ENCODE data around the gene C4orf50.

Gene C4orf50

GRCh38 chr4:5899881-5900280 is 118.3 kb downstream of the C4orf50 start:
- H3K79me2 ChIP-seq (ENCODE audit: insufficient read depth, low read length), result no peaks in the 10 kb centered on the region
- no peak overlapping the region for H3K4me3 ChIP-seq (ENCODE audit: low read depth, low read length, poor library complexity, severe bottlenecking)
- no peak overlapping the region for H3K9ac ChIP-seq (ENCODE audit: low read length)
- no peaks in the 10 kb centered on the region for H3F3A ChIP-seq (ENCODE audit: insufficient read depth, low read length)
- H3K36me3 ChIP-seq (ENCODE audit: insufficient read depth, low read length), result no peaks in the 10 kb centered on the region
- no peak overlapping the region for H3K4me2 ChIP-seq (ENCODE audit: low read length)
- no peaks in the 10 kb centered on the region for H4K20me1 ChIP-seq (ENCODE audit: insufficient read depth, low read length)
- no peaks in the 10 kb centered on the region for H3K4me1 ChIP-seq (ENCODE audit: insufficient read depth, low read length, severe bottlenecking)
- TF ChIP-seq EZH2 (IDR thresholded peaks at IDR 0.05; ENCODE audit: borderline replicate concordance, low read length), result no peak
- TF ChIP-seq CTCF (IDR thresholded peaks at IDR 0.05; ENCODE audit: low read length), result no peak
- no peaks in the 10 kb centered on the region for H3K27me3 ChIP-seq (ENCODE audit: insufficient read depth, low read length)
- no peaks in the 10 kb centered on the region for H3K9me3 ChIP-seq (ENCODE audit: low read length)
- no peaks in the 10 kb centered on the region for H3K9me2 ChIP-seq (ENCODE audit: low read depth, low read length)
- no peak overlapping the region for H2AFZ ChIP-seq (ENCODE audit: low read length)
- H3K27ac ChIP-seq (ENCODE audit: low read depth, low read length, poor library complexity, severe bottlenecking), result no peak overlapping the region

- Histone ChIP-seq H3K4me3 (ENCODE audit: low read depth, low read length, poor library complexity, severe bottlenecking) (no peak overlapping the region), H3K9ac (ENCODE audit: low read length) (no peak overlapping the region), H3K4me1 (ENCODE audit: insufficient read depth, low read length, severe bottlenecking) (no peaks in the 10 kb centered on the region), H3K36me3 (ENCODE audit: insufficient read depth, low read length) (no peaks in the 10 kb centered on the region), H3K27ac (ENCODE audit: low read depth, low read length, poor library complexity, severe bottlenecking) (no peak overlapping the region), H3K4me2 (ENCODE audit: low read length) (no peak overlapping the region), H2AFZ (ENCODE audit: low read length) (no peak overlapping the region), H3K9me3 (ENCODE audit: low read length) (no peaks in the 10 kb centered on the region), H3K79me2 (ENCODE audit: insufficient read depth, low read length) (no peaks in the 10 kb centered on the region), H3K27me3 (ENCODE audit: insufficient read depth, low read length) (no peaks in the 10 kb centered on the region), H3F3A (ENCODE audit: insufficient read depth, low read length) (no peaks in the 10 kb centered on the region), H4K20me1 (ENCODE audit: insufficient read depth, low read length) (no peaks in the 10 kb centered on the region), H3K9me2 (ENCODE audit: low read depth, low read length) (no peaks in the 10 kb centered on the region)
- TF ChIP-seq EZH2 (IDR thresholded peaks at IDR 0.05; ENCODE audit: borderline replicate concordance, low read length) (no peak), CTCF (IDR thresholded peaks at IDR 0.05; ENCODE audit: low read length) (no peak)
Observed at GRCh38 chr4:5899396-5899795, 118.8 kb downstream of the C4orf50 start.

- H3K27ac ChIP-seq (ENCODE audit: low read depth, low read length, poor library complexity, severe bottlenecking), result no peak overlapping the region
- no peaks in the 10 kb centered on the region for H3K79me2 ChIP-seq (ENCODE audit: insufficient read depth, low read length)
- no peaks in the 10 kb centered on the region for H3F3A ChIP-seq (ENCODE audit: insufficient read depth, low read length)
- no peaks in the 10 kb centered on the region for H3K9me2 ChIP-seq (ENCODE audit: low read depth, low read length)
- H3K4me3 ChIP-seq (ENCODE audit: low read depth, low read length, poor library complexity, severe bottlenecking), result no peak overlapping the region
- no peak overlapping the region for H3K9ac ChIP-seq (ENCODE audit: low read length)
- no peaks in the 10 kb centered on the region for H3K27me3 ChIP-seq (ENCODE audit: insufficient read depth, low read length)
- H2AFZ ChIP-seq (ENCODE audit: low read length), result no peak overlapping the region
- no peaks in the 10 kb centered on the region for H3K36me3 ChIP-seq (ENCODE audit: insufficient read depth, low read length)
- H3K4me2 ChIP-seq (ENCODE audit: low read length), result no peak overlapping the region
- no peaks in the 10 kb centered on the region for H3K4me1 ChIP-seq (ENCODE audit: insufficient read depth, low read length, severe bottlenecking)
- TF ChIP-seq CTCF (IDR thresholded peaks at IDR 0.05; ENCODE audit: low read length) (no peak), EZH2 (IDR thresholded peaks at IDR 0.05; ENCODE audit: borderline replicate concordance, low read length) (no peak)
- no peaks in the 10 kb centered on the region for H3K9me3 ChIP-seq (ENCODE audit: low read length)
- H4K20me1 ChIP-seq (ENCODE audit: insufficient read depth, low read length), result no peaks in the 10 kb centered on the region
Observed at GRCh38 chr4:5897674-5898073, 120.6 kb downstream of the C4orf50 start.

Measured in OCI-LY1 (cell line).